T-helper 2 cell (primary cell): ENCODE measurements around the gene CFTR.
A peak's percentile ranks its signal among the peaks of the same experiment; 100 is the strongest.
"Not testable (repeated sequence)": the region's sequence is repeated elsewhere in the genome, so short reads cannot be mapped to it uniquely, and the experiment has no call there.

ENCODE experiments used
- DNase-seq, 5 experiments: peaks; one replicate each; pipeline versions ENCODE4 v3.0.0 to v3.0.0-alpha.2; 2012 to 2022
- total RNA-seq, 2 donors: gene quantifications; one replicate each; lab custom pipeline; 2026; lab: John Stamatoyannopoulos, UW

Gene CFTR
- 0 reads per million in 2 donors for total RNA-seq

DNA sequence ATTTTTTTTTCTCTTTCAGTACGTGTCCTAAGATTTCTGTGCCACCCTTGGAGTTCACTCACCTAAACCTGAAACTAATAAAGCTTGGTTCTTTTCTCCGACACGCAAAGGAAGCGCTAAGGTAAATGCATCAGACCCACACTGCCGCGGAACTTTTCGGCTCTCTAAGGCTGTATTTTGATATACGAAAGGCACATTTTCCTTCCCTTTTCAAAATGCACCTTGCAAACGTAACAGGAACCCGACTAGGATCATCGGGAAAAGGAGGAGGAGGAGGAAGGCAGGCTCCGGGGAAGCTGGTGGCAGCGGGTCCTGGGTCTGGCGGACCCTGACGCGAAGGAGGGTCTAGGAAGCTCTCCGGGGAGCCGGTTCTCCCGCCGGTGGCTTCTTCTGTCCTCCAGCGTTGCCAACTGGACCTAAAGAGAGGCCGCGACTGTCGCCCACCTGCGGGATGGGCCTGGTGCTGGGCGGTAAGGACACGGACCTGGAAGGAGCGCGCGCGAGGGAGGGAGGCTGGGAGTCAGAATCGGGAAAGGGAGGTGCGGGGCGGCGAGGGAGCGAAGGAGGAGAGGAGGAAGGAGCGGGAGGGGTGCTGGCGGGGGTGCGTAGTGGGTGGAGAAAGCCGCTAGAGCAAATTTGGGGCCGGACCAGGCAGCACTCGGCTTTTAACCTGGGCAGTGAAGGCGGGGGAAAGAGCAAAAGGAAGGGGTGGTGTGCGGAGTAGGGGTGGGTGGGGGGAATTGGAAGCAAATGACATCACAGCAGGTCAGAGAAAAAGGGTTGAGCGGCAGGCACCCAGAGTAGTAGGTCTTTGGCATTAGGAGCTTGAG, at the start of gene CFTR:
TSS of gene CFTR (plus strand) at position 801 of the 830 bp plus-strand sequence. CDS start 70 bp downstream, outside the sequence.
- peak in 1 of 5 experiments; percentile 8 for DNase-seq

DNA sequence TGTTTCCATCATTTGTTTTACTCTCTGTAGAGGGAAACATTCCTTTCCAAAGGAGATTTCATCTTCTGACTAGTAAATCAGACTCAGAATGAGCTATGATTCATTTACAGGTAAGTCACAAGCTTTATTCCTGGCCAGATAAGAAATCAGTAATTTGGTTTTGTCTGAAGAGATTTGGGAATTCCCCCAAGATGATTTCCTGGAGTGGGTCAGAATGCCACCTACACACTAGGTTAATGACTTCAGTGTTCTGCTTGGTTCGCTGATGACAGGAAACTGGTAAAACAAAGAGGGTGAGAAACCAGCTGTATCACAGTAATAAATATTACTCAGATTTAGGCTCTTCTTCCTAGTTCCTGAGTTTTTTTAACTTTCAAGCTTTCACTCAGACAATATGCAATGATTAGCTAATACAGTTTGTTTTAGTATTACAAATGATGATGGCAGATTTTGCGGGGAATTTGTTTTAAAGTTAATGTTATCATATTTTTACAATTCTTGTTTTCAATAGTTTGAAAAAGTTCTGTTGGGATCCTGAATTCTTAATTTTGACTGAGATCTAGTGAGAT, 44.3 kb upstream of the CFTR start:
- peak in 1 of 5 experiments; percentile 4 for DNase-seq

DNA sequence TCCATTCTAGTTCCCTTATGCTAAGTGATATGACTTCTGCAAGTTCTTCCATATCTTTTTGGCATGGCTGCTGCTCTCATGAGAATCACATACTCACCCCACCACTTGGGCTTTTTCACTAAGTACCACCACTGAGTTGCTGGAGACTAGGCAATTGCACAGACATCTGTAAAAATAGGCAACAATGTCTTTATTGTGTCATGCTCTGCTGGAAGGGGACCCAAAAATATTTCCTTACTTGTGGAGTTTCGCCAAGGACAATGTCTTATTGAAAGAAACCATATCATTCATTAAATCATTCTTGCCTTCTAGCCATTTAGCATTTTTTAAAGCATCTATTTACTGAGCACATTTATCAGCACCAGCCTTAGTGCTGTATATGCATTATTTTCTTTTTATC, 35.2 kb upstream of the CFTR start:
- DNase-seq = no peak

- no peak for DNase-seq
These were observed 34.6 kb upstream of the CFTR start for GRCh38 chr7:117445206-117445605.

- DNase-seq = no peak
These were observed 33.5 kb upstream of the CFTR start for GRCh38 chr7:117446220-117446815.

- no peak for DNase-seq
These were observed 31.2 kb upstream of the CFTR start for GRCh38 chr7:117448655-117449054.

GRCh38 chr7:117458977-117459583, 20.7 kb upstream of the CFTR start:
- DNase-seq = peak in 1 of 5 experiments; percentile 36

GRCh38 chr7:117459735-117460134, 20.1 kb upstream of the CFTR start:
- no peak for DNase-seq

DNA sequence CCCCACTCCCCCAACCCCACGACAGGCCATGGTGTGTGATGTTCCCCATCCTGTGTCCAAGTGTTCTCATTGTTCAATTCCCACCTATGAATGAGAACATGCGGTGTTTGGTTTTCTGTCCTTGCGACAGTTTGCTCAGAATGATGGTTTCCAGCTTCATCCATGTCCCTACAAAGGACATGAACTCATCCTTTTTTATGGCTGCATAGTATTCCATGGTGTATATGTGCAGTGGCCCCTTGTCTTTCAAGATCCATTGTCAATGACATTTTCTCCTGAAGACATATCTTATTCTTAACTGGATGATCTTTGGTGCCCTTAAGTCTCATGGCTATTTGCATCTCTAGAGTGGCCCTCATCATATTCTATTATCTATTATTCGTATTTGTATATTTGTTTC, 19.0 kb upstream of the CFTR start:
- not testable (repeated sequence) for DNase-seq

GRCh38 chr7:117468174-117468573, 11.7 kb upstream of the CFTR start:
- DNase-seq = no peak

DNA sequence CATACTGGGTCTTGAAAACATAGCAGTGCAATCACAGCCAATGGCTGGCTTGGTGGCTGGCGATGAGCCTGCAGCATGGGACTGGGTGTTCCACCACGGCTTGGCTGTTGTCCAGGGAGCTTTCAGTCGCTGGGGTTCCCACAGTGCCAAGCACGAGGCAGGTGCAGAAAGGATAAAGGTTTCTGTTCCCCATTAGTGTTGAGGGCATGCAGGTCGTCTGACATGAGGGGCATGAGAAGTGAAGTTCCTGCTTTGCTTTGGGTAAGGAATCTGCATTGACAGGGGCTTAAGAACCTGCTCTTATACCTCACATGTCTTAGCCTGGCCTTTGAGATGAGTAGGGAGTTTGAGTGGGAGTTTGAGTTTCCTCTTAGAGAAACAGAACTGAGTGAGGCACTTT, 9.0 kb upstream of the CFTR start:
- no peak for DNase-seq

DNA sequence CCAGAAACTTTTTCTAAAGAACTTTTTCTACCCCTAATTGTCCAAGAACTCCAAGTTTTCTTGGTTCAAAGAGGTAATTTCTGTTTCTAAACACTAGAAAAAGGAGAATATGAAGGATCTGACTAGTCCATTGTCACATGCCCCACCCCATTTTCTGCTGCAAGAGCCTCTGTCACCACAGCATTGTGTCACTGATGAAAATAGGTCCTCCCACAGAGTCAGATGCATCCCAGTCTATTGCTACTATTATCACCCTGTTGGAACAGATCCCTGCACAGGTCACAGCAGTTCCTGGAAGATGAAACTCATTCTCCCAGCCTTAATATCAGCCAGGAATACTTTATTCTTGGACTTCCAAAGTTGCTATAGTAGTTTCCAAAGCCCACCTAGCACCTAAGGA, 7.5 kb upstream of the CFTR start:
- DNase-seq = no peak

DNA sequence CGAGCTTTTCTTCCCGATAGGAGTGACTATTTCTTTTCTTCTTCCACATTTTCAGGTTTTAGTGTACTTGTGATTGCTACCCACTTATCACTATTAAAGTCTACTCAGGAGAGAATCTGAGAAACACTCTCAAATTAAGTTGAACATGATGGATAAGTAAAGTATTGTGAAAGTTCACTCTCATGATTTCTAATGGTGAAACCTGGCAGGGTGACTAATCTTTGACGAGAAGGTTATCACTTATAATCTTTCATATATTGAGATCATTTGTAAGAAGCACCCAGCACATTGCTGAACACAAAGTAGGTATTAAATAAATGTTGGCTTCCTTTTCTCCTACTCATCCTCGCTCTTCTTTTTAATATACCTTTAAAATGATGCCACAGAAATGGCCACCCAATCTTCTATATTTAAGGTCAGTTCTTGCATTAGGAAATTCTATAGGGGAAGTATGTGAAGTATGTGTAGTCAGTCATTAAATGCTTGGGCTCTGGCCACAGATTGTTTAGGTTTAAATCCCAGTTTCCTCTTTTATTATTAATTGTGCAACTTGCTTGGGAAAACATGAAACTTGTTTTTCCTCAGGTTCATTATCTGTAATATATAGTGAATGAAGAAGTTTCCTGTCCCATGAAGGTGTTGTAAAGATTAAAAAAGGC, 3.1 kb upstream of the CFTR start:
- peak in 1 of 5 experiments; percentile 10 for DNase-seq

DNA sequence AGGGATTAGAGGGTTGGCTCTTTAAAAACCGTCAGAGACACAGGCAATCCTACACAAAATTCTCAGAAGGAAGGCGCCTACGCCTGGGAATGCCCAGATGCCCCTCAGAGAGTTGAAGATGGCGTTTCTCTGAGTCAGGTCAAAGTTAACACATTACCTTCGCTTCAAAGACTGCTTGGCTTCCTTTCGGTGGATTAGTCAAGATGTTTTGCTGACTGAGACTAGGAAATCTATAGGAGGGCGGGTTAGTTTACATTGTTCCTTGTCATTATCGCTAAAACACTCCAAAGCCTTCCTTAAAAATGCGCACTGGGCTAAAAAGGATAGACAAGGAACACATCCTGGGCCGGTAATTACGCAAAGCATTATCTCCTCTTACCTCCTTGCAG, 995 bp upstream of the CFTR start:
- no peak for DNase-seq

- no peak for DNase-seq
These were observed 184 bp downstream of the CFTR start for GRCh38 chr7:117480055-117480362.

DNA sequence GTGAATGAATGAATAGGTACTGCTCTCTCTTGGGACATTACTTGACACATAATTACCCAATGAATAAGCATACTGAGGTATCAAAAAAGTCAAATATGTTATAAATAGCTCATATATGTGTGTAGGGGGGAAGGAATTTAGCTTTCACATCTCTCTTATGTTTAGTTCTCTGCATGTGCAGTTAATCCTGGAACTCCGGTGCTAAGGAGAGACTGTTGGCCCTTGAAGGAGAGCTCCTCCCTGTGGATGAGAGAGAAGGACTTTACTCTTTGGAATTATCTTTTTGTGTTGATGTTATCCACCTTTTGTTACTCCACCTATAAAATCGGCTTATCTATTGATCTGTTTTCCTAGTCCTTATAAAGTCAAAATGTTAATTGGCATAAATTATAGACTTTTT, 1.2 kb downstream of the CFTR start:
- no peak for DNase-seq

DNA sequence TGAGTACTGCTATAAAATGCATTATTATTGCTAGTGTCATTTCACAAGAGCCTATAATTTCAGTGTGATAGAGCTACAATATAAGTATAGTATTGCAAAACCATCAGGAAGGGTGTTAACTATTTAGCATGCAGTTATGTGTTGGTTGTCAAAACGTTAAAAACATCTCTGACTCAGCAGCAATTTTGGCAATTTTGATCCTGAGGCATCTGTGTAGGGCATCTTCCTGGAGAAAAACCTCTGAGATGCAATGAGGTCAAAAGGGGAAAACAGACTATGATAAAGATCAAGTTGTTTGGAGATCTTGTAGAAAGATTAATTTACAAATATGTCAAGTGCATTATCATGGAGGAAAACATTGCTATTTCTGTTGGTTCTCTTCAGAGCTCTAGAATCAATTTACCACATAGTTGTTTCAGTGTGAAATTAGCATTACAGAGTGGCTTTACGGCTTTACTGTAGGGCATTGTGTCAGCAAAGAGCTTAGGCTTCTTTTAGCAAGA, 5.3 kb downstream of the CFTR start:
- DNase-seq = peak in 1 of 5 experiments; percentile 91

- no peak for DNase-seq
These were observed 9.2 kb downstream of the CFTR start for GRCh38 chr7:117489016-117489415.

- no peak for DNase-seq
These were observed 9.6 kb downstream of the CFTR start for GRCh38 chr7:117489430-117489829.

DNA sequence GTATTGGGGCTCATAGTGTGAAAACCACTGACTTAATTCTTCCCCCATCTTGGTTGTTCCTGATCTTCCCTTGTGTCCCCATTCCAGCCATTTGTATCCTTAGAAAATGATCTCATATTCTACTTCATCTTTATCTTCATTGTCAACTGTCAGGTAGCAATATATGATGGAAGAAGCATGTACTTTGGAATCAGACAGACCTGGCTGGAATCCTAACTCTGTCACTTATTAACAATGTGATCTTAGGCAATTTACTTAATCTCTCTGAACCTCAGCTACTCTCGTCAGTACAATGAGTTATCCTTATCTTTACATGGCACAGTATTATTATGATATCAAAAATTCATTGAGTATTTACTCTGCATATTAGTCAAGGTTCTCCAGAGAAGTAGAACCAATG, 10.1 kb downstream of the CFTR start:
- no peak for DNase-seq

DNA sequence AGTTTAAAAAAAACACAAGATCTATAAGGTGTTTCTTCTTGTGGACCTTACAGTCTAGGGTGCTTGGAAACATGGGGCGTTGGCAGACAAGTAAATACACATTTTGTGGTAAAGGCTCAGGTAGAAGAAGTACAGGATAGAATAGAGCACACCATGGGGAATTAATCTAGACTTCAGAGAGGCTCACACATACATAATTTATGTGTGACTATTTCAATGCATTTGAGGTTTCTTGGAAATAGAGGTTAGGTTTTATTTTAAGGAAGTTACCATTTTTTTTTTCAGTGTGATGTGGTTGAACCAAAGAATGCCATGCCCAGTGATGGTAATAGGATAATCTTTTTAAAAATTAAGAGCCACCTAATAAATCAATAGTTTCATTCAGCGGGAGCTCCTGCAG, 12.8 kb downstream of the CFTR start:
- no peak for DNase-seq

GRCh38 chr7:117493460-117493859, 13.6 kb downstream of the CFTR start:
- DNase-seq = no peak

- no peak for DNase-seq
These were observed 15.5 kb downstream of the CFTR start for GRCh38 chr7:117495308-117495707.
